Esophagus squamous epithelium (tissue), 5 donors: ENCODE results near the gene SLC16A12. TPM values are rescaled to one million over a fixed set of nuclear protein-coding genes. Genes with fewer than 3 reads are reported as not detected.

Source experiments
- DNase-seq: peaks from one replicate; lab custom pipeline; 2025; lab: John Stamatoyannopoulos, UW
- H3K27ac ChIP-seq, 4 donors: fragments of 200-600 bp; sonication (generic); one replicate each; pipeline ENCODE4 v1.5.1; 2016 to 2019; ENCODE audit warnings: mild to moderate bottlenecking in 1 of 4
- H3K27me3 ChIP-seq, 4 donors: fragments of 200-600 bp; sonication (generic); 1 replicate in 3 of 4; 2 replicates in 1 of 4; pipeline versions ENCODE4 v1.5.1 to v1.6.0; 2017 to 2021; ENCODE audit warnings: antibody characterized with exemption in 1 of 4
- H3K36me3 ChIP-seq, 3 donors: fragments of 200-600 bp; sonication (generic); one replicate each; pipeline ENCODE4 v1.5.1; 2016 to 2019
- H3K4me1 ChIP-seq, 3 donors: fragments of 200-600 bp; sonication (generic); one replicate each; pipeline ENCODE4 v1.5.1; 2017 to 2019
- H3K4me3 ChIP-seq, 4 donors: fragments of 200-600 bp; sonication (generic); 1 replicate in 3 of 4; 2 replicates in 1 of 4; pipeline ENCODE4 v1.5.1; 2016 to 2019; ENCODE audit warnings: mild to moderate bottlenecking in 2 of 4, moderate library complexity in 1 of 4
- H3K9me3 ChIP-seq, 3 donors: fragments of 200-600 bp; sonication (generic); one replicate each; pipeline ENCODE4 v1.5.1; 2016 to 2019
- POLR2A ChIP-seq, 4 donors: fragments of 450-650 bp; IDR thresholded peaks; one replicate each; pipeline ENCODE4 v1.6.1; 2017; ENCODE audit warnings: antibody characterized with exemption in 4 of 4, mild to moderate bottlenecking in 4 of 4, moderate library complexity in 3 of 4
- WGBS, 2 donors: methylation state at CpG; one replicate each; pipeline ENCODE4 v1.1.5; 2018; 5-methylcytosine and 5-hydroxymethylcytosine counted together
- intact Hi-C: fragments of 100-400 bp; cut with DNase I; formaldehyde crosslinking; loops from one replicate; pipeline ENCODE4 v1.15.0; 2022
- total RNA-seq, 4 donors: library from RNA; depleted of rRNA; stranded (reverse); fragments of >200 nt; gene quantifications; one replicate each; pipeline ENCODE4 v1.1.0, GENCODE V29; 2016
- TF ChIP-seq, protein P1 (sequence below), 6 experiments: fragments of 450-650 bp in 4 of 6; fragments of 200-600 bp in 2 of 6; sonication (generic) in 2 of 6; IDR thresholded peaks; one replicate each; pipeline ENCODE4 v1.5.1; 2016 to 2019; ENCODE audit warnings: antibody characterized with exemption in 6 of 6, mild to moderate bottlenecking in 4 of 6, moderate library complexity in 4 of 6
- donor health status: DM: yes; HTN: yes; CAD: no.

Gene SLC16A12
- total RNA-seq, 4 donors from 2014 or later, result 0.18 to 1.3 (median 0.23) TPM; not detected in 1

DNA sequence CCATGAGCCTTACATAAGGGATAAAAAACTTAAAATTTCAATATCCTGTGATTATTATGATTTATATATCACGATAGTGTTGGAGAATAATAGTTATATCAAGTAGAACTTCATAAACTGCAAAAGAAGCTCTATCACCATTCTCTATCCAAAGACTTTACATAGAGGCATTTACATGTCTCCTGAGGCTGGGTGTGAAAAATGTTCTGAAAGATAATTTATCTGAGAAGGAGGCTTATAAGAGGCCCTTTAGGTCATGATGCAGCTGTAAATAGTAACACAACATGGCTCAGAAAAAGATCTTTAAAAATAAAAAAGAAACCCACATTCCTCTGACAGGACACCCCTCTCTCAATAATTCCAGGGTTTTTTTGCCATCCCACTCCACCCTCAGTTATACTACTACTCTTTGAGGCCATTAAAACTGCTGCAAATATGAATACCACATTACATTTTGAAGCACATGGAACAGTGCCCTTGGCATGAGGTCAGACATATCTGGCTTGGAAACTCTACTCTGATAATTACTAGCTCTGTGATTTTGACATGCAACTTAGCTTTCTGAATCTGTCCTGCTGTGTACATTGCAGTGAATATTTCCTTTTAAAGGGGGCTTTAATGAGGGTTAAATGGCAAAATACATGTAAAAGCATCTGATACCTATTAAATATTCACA lies 55.5 kb downstream of the SLC16A12 start:
- DNase-seq, result no peak

GRCh38 chr10:89478739-89479654 lies 56.4 kb downstream of the SLC16A12 start:
- TF ChIP-seq POLR2A (IDR thresholded peaks at IDR 0.05), result no peak
- TF ChIP-seq, protein P1, sequence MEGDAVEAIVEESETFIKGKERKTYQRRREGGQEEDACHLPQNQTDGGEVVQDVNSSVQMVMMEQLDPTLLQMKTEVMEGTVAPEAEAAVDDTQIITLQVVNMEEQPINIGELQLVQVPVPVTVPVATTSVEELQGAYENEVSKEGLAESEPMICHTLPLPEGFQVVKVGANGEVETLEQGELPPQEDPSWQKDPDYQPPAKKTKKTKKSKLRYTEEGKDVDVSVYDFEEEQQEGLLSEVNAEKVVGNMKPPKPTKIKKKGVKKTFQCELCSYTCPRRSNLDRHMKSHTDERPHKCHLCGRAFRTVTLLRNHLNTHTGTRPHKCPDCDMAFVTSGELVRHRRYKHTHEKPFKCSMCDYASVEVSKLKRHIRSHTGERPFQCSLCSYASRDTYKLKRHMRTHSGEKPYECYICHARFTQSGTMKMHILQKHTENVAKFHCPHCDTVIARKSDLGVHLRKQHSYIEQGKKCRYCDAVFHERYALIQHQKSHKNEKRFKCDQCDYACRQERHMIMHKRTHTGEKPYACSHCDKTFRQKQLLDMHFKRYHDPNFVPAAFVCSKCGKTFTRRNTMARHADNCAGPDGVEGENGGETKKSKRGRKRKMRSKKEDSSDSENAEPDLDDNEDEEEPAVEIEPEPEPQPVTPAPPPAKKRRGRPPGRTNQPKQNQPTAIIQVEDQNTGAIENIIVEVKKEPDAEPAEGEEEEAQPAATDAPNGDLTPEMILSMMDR (IDR thresholded peaks at IDR 0.05), result no peak
- 78 to 82% methylated on average over 5 of the region's 5 CpGs for WGBS, 2 donors
- H3K9me3 ChIP-seq, result no peaks in the 10 kb centered on the region
- no peaks in the 10 kb centered on the region for H3K27me3 ChIP-seq
- H3K36me3 ChIP-seq, result no peaks in the 10 kb centered on the region
- peak overlapping the region; percentile 10 to 69 (median 62) for H3K27ac ChIP-seq
- intact Hi-C loops, result no loop called here
- H3K4me1 ChIP-seq, result peaks cover 0 to 46% (median 0%) of the 10 kb centered on the region in 3 donors
- H3K4me3 ChIP-seq, result no peak overlapping the region
- no peak for DNase-seq

More for the DNA sequence above, 55.5 kb downstream of the SLC16A12 start:
- Histone ChIP-seq H3K36me3 (no peaks in the 10 kb centered on the region), H3K4me1 (peaks cover 0 to 44% (median 0%) of the 10 kb centered on the region in 3 donors), H3K4me3 (no peak overlapping the region), H3K27me3 (peaks cover 0 to under 1% (median 0%) of the 10 kb centered on the region in 4 donors), H3K27ac (peak overlapping the region in 3 of 4 donors; percentile 57 to 69 (median 65)), H3K9me3 (no peaks in the 10 kb centered on the region)
- TF ChIP-seq, protein P1 (IDR thresholded peaks at IDR 0.05), result no peak
- TF ChIP-seq POLR2A (IDR thresholded peaks at IDR 0.05), result no peak
- intact Hi-C loops, result no loop called here
- WGBS, 2 donors, result 92 to 94% methylated on average over 1 of the region's 1 CpG

DNA sequence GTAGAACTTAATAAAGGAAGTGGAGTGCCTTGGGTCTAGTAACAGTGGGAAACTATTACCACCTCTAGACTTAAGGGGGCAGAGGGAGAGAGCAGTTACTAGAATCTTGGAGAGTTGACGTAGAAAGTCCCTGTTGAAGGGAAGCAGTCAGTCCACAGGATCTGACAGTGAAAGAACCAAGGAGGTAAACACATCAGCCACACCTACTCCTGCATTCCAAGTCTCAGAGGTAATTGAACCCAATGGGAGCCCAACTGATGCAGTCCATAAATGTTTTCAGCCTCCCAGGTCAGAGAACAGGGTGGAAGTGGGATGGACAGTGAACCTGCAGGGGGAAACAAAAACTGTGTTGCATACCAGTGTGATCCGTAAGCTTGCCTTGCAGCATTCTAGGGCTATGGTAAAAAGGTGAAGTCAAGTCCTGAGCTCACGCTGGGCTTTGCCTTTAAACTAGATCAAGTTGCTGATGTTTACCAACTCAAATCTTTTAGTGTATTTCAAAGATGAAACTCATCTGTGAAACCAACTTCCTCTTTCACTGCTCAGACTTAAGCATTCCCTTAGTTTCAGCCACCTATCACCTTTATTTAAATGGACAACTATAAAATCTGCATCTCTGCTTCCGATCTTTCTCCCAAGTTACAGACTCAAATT lies 57.2 kb downstream of the SLC16A12 start:
- no peaks in the 10 kb centered on the region for H3K9me3 ChIP-seq
- H3K36me3 ChIP-seq, result no peaks in the 10 kb centered on the region
- intact Hi-C loops, result no loop called here
- DNase-seq, result no peak
- H3K27me3 ChIP-seq, result no peaks in the 10 kb centered on the region
- H3K27ac ChIP-seq, result peak overlapping the region in 3 of 4 donors; percentile 57 to 69 (median 66)
- no peak overlapping the region for H3K4me3 ChIP-seq
- TF ChIP-seq, protein P1 (IDR thresholded peaks at IDR 0.05), result no peak
- no peak for TF ChIP-seq POLR2A (IDR thresholded peaks at IDR 0.05)
- H3K4me1 ChIP-seq, result peaks cover 0 to 46% (median 0%) of the 10 kb centered on the region in 3 donors
- WGBS, 2 donors, result 84 to 92% methylated on average over 4 of the region's 4 CpGs

GRCh38 chr10:89476150-89476549 lies 59.2 kb downstream of the SLC16A12 start:
- Histone ChIP-seq H3K27me3 (no peaks in the 10 kb centered on the region), H3K36me3 (no peaks in the 10 kb centered on the region), H3K9me3 (no peaks in the 10 kb centered on the region), H3K4me1 (peaks cover 0 to 44% (median 0%) of the 10 kb centered on the region in 3 donors), H3K4me3 (no peak overlapping the region), H3K27ac (peak overlapping the region in 2 of 4 donors; percentile 27 to 55)
- TF ChIP-seq, protein P1 (IDR thresholded peaks at IDR 0.05), result no peak
- no peak for TF ChIP-seq POLR2A (IDR thresholded peaks at IDR 0.05)
- DNase-seq, result no peak
- intact Hi-C loops, result no loop called here
- WGBS, 2 donors, result 67 to 79% methylated on average over 6 of the region's 6 CpGs
